Vagina (tissue), 2 donors: ENCODE measurements around the gene CDK14. TPM values are rescaled to one million over a fixed set of nuclear protein-coding genes. Genes with fewer than 3 reads are reported as not detected.

Experiments
- DNase-seq, 2 donors: peaks; one replicate each; pipeline ENCODE4 v3.0.0-alpha.2; 2017; ENCODE audit errors: extremely low spot score in 2 of 2
- H3K27ac ChIP-seq: fragments of 200-600 bp; sonication (generic); one replicate; pipeline ENCODE4 v1.5.1; 2019
- H3K27me3 ChIP-seq: fragments of 200-600 bp; sonication (generic); one replicate; pipeline ENCODE4 v1.5.1; 2019
- H3K36me3 ChIP-seq, 2 donors: fragments of 200-600 bp; sonication (generic); one replicate each; pipeline ENCODE4 v1.5.1; 2017 to 2019
- H3K4me1 ChIP-seq: fragments of 200-600 bp; sonication (generic); one replicate; pipeline ENCODE4 v1.5.1; 2019
- H3K4me3 ChIP-seq, 2 donors: fragments of 200-600 bp; sonication (generic); 1 replicate in 1 of 2; 2 replicates in 1 of 2; pipeline ENCODE4 v1.5.1; 2016 to 2019
- H3K9me3 ChIP-seq: fragments of 200-600 bp; sonication (generic); one replicate; pipeline ENCODE4 v1.5.1; 2019
- CTCF ChIP-seq, 3 experiments: fragments of 450-650 bp in 2 of 3; fragments of 200-600 bp in 1 of 3; sonication (generic) in 1 of 3; IDR thresholded peaks; one replicate each; pipeline ENCODE4 v1.5.1; 2017 to 2019; ENCODE audit warnings: antibody characterized with exemption in 3 of 3, mild to moderate bottlenecking in 2 of 3, moderate library complexity in 2 of 3
- POLR2A ChIP-seq, 2 donors: fragments of 450-650 bp; IDR thresholded peaks; one replicate each; pipeline ENCODE4 v1.6.1; 2017; ENCODE audit warnings: antibody characterized with exemption in 2 of 2, mild to moderate bottlenecking in 2 of 2, moderate library complexity in 2 of 2
- POLR2AphosphoS5 ChIP-seq, 2 donors: sonication (generic); formaldehyde crosslinking; IDR thresholded peaks; one replicate each; pipeline ENCODE4 v1.9.0; 2017; ENCODE audit warnings: antibody characterized with exemption in 2 of 2, mild to moderate bottlenecking in 2 of 2, low read depth in 1 of 2; ENCODE audit not compliant: insufficient read depth in 1 of 2
- intact Hi-C: fragments of 100-400 bp; cut with DNase I; formaldehyde crosslinking; loops from one replicate; pipeline ENCODE4 v1.15.1; 2023
- total RNA-seq: library from RNA; depleted of rRNA; stranded (reverse); fragments of >200 nt; gene quantifications from one replicate; pipeline ENCODE4 v1.2.3, GENCODE V29; 2016

Gene CDK14
- total RNA-seq, 1 donor from 2014 or later: 21.6 TPM

- intact Hi-C loops: no loop called here
- Histone ChIP-seq H3K4me3 (no peak overlapping the region), H3K9me3 (no peaks in the 10 kb centered on the region), H3K27me3 (no peaks in the 10 kb centered on the region), H3K4me1 (no peaks in the 10 kb centered on the region), H3K36me3 (no peaks in the 10 kb centered on the region), H3K27ac (no peak overlapping the region)
- TF ChIP-seq POLR2AphosphoS5 (IDR thresholded peaks at IDR 0.05; ENCODE audit: insufficient read depth in 1 of 2, low read depth in 1 of 2) (no peak), POLR2A (IDR thresholded peaks at IDR 0.05) (no peak), CTCF (IDR thresholded peaks at IDR 0.05) (no peak)
- no peak for DNase-seq
Observed at GRCh38 chr7:90916319-90916718, 320.2 kb downstream of the CDK14 start.

GRCh38 chr7:90917539-90917938, 321.4 kb downstream of the CDK14 start:
- Histone ChIP-seq H3K4me1 (no peaks in the 10 kb centered on the region), H3K9me3 (no peaks in the 10 kb centered on the region), H3K36me3 (no peaks in the 10 kb centered on the region), H3K27me3 (no peaks in the 10 kb centered on the region), H3K27ac (no peak overlapping the region), H3K4me3 (no peak overlapping the region)
- DNase-seq: no peak
- TF ChIP-seq POLR2AphosphoS5 (IDR thresholded peaks at IDR 0.05; ENCODE audit: insufficient read depth in 1 of 2, low read depth in 1 of 2): no peak
- intact Hi-C loops: no loop called here

GRCh38 chr7:90918303-90918702, 322.2 kb downstream of the CDK14 start:
- DNase-seq: no peak
- Histone ChIP-seq H3K4me1 (no peaks in the 10 kb centered on the region), H3K27me3 (no peaks in the 10 kb centered on the region), H3K36me3 (no peaks in the 10 kb centered on the region), H3K9me3 (no peaks in the 10 kb centered on the region), H3K4me3 (no peak overlapping the region), H3K27ac (no peak overlapping the region)
- intact Hi-C loops: no loop called here
- TF ChIP-seq POLR2A (IDR thresholded peaks at IDR 0.05) (no peak), POLR2AphosphoS5 (IDR thresholded peaks at IDR 0.05; ENCODE audit: insufficient read depth in 1 of 2, low read depth in 1 of 2) (no peak), CTCF (IDR thresholded peaks at IDR 0.05) (no peak)

- Histone ChIP-seq H3K9me3 (no peaks in the 10 kb centered on the region), H3K36me3 (no peaks in the 10 kb centered on the region), H3K4me1 (no peaks in the 10 kb centered on the region), H3K27ac (no peak overlapping the region), H3K27me3 (no peaks in the 10 kb centered on the region), H3K4me3 (no peak overlapping the region)
- intact Hi-C loops: no loop called here
- DNase-seq: no peak
- TF ChIP-seq POLR2A (IDR thresholded peaks at IDR 0.05): no peak
- TF ChIP-seq CTCF (IDR thresholded peaks at IDR 0.05): no peak
- TF ChIP-seq POLR2AphosphoS5 (IDR thresholded peaks at IDR 0.05; ENCODE audit: insufficient read depth in 1 of 2, low read depth in 1 of 2): no peak
Observed at GRCh38 chr7:90919816-90920215, 323.7 kb downstream of the CDK14 start.

GRCh38 chr7:90920336-90920735, 324.2 kb downstream of the CDK14 start:
- Histone ChIP-seq H3K4me1 (no peaks in the 10 kb centered on the region), H3K4me3 (no peak overlapping the region), H3K27me3 (no peaks in the 10 kb centered on the region), H3K36me3 (no peaks in the 10 kb centered on the region), H3K9me3 (no peaks in the 10 kb centered on the region), H3K27ac (no peak overlapping the region)
- TF ChIP-seq POLR2AphosphoS5 (IDR thresholded peaks at IDR 0.05; ENCODE audit: insufficient read depth in 1 of 2, low read depth in 1 of 2): no peak
- TF ChIP-seq POLR2A (IDR thresholded peaks at IDR 0.05): no peak
- no peak for TF ChIP-seq CTCF (IDR thresholded peaks at IDR 0.05)
- no peak for DNase-seq
- intact Hi-C loops: no loop called here
